Muscle layer of duodenum (tissue), 2 donors: ENCODE data around the gene CLDN20.
"Not testable (repeated sequence)": the region's sequence is repeated elsewhere in the genome, so short reads cannot be mapped to it uniquely, and the experiment has no call there.

Experiments
- H3K27ac ChIP-seq: one replicate; pipeline ENCODE4 v1.7.0; 2013; ENCODE audit warnings: mild to moderate bottlenecking, low read length
- H3K27me3 ChIP-seq: one replicate; pipeline ENCODE4 v1.7.0; 2013; ENCODE audit warnings: low read depth, mild to moderate bottlenecking, control low read depth, low read length
- H3K36me3 ChIP-seq, 2 donors: one replicate each; pipeline ENCODE4 v1.7.0; 2013; ENCODE audit warnings: low read length in 2 of 2, control low read depth in 1 of 2, mild to moderate bottlenecking in 1 of 2; ENCODE audit not compliant: insufficient read depth in 2 of 2, control insufficient read depth in 1 of 2
- H3K4me1 ChIP-seq, 2 donors: one replicate each; pipeline ENCODE4 v1.7.0; 2013; ENCODE audit warnings: low read length in 2 of 2, mild to moderate bottlenecking in 2 of 2, control low read depth in 1 of 2, moderate library complexity in 1 of 2; ENCODE audit not compliant: insufficient read depth in 2 of 2, control insufficient read depth in 1 of 2
- H3K4me3 ChIP-seq, 2 donors: one replicate each; pipeline ENCODE4 v1.7.0; 2013; ENCODE audit warnings: low read length in 2 of 2, low read depth in 1 of 2, mild to moderate bottlenecking in 1 of 2
- H3K9me3 ChIP-seq, 2 donors: one replicate each; pipeline ENCODE4 v1.7.0; 2013; ENCODE audit warnings: low read length in 2 of 2, control low read depth in 1 of 2, mild to moderate bottlenecking in 1 of 2; ENCODE audit not compliant: control insufficient read depth in 1 of 2
- donor health status: healthy.

CLDN20 gene

DNA sequence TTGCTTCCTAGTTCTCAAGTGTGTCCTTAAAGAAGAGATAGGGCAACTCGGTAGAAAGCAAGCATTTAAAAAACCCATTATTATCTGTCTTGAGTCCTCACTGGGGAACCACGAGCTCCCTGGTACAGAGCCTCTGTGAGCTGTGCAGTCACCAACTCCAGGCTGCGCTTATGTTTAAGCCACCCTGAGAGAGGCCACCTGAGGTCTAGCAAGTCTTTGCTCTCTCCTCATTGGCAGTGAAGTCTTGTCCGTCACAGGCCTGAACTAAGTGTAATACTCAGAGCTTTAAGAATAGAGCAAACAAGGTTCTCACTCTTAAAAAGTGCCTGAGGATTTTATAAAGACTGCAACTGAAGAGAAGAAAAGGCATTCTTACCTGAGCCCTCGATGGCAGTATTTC is 3.9 kb upstream of the CLDN20 start:
- Histone ChIP-seq H3K36me3 (peaks cover 30 to 34% of the 10 kb centered on the region in 2 donors), H3K9me3 (no peaks in the 10 kb centered on the region), H3K4me1 (peaks cover 0 to 3% of the 10 kb centered on the region in 2 donors), H3K27ac (no peak overlapping the region), H3K27me3 (no peaks in the 10 kb centered on the region), H3K4me3 (no peak overlapping the region)

DNA sequence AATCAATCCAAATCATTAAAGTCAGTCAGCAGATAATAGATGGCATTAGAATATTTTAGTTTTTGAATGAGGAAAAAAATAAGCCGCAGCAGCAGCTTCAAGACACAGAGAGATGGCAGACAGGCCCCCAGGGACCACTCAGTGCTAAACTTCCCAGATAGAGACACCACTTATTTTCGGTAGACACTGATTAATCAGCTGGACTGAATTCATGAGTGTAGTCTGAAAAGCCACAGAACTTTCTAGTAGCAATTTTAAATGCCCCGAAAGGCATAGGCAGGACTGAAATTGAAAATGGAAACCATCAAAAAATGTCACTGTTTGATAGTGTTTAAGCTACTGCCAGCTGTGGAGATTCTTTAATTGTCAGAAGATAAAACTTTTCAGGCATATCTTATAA is 3.1 kb upstream of the CLDN20 start:
- Histone ChIP-seq H3K27ac (no peak overlapping the region), H3K27me3 (no peaks in the 10 kb centered on the region), H3K4me3 (no peak overlapping the region), H3K9me3 (no peaks in the 10 kb centered on the region), H3K4me1 (peaks cover 0 to 3% of the 10 kb centered on the region in 2 donors), H3K36me3 (peaks cover 27 to 34% of the 10 kb centered on the region in 2 donors)

DNA sequence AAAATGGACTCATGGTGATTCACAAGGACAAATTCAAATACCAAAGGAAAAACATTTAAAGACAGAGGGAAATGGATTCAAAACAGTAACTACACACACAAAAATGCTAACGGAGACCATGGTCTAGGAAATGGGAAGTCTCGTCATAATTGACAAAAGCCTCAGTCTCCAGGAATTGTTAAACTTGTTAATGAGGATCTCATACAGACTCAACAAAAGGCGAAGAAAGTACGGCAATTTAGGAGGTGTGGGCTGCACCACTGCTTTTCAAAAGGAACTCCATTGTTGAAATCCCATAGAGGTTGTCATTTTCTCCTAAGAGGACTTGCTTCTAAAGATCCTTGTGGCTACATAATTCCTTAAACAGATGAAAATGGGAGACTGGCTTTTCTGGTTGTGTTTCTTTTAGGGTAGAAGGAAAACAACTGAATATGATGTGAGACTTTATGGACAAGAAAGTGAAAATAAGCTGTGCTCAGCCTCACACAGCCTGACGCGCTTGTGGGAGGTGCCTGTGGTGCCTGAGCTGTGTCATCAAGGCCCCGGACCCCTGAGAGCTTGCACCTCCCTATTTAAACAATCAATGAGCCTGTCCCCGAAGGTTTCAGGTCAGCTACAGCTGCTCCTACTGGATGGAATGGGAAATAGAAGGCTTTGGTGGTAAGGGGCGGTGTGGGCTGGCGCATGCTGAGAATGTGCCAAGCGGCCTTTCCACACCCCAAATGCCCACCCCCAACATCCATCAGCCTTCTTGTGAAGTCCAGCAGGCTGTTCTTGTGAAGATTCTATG is 2.5 kb upstream of the CLDN20 start:
- Histone ChIP-seq H3K27ac (no peak overlapping the region), H3K9me3 (no peaks in the 10 kb centered on the region), H3K4me1 (peaks cover 0 to 3% of the 10 kb centered on the region in 2 donors), H3K27me3 (no peaks in the 10 kb centered on the region), H3K36me3 (peaks cover 26 to 29% of the 10 kb centered on the region in 2 donors), H3K4me3 (no peak overlapping the region)

DNA sequence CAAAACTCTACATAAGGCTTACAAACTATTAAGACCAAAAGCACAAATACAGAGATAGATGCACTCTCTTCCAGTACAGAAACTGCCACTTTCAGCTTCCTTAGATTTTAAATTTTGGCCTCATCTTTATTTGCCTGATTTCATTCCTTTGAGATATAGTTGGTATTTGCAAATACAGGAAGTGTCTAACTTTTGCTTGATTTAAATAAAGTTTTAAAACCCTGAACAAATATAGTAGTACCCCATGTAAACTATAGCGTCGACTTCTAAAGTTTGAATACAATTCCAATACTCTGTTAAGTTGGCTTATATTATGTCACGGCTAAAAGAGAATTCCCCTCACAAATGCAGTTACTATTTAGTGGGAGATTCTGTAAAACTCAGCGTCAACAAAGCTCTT is 1.2 kb upstream of the CLDN20 start:
- no peaks in the 10 kb centered on the region for H3K9me3 ChIP-seq
- no peak overlapping the region for H3K27ac ChIP-seq
- H3K36me3 ChIP-seq = peaks cover 20 to 26% of the 10 kb centered on the region in 2 donors
- H3K4me1 ChIP-seq = peaks cover 0 to 3% of the 10 kb centered on the region in 2 donors
- H3K4me3 ChIP-seq = no peak overlapping the region
- no peaks in the 10 kb centered on the region for H3K27me3 ChIP-seq

DNA sequence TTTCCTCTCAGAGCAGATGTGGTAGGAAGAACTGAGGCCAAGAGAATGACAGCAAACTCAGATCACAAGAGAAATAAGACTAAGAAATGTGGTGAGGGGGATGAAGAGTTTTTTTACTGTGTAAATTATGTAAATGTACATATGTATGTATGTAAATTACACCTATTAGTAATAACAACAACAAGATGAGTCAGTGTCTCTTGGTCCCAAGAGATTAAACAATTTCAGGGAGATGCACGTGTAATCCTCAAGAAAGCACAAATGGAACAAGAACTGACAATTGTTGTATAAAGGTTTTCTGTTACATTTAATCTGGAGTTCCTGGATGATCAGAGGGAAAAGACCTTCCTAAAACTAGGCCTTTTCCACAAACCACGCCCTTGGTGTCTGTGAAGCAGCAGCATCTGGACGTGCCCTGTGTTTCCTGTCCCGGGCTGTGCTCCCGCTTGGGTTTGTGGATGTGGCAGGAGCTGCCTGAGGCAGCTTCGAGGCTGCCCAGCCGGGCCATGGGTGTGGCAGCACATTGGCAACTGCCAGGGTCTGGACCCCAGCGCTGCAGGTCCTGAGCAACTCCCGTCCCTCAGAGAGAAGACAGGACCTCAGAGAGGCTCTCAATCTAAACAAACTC is 994 bp downstream of the CLDN20 start:
- H3K9me3 ChIP-seq = no peaks in the 10 kb centered on the region
- H3K4me1 ChIP-seq = peaks cover 0 to 3% of the 10 kb centered on the region in 2 donors
- no peaks in the 10 kb centered on the region for H3K27me3 ChIP-seq
- H3K27ac ChIP-seq = no peak overlapping the region
- H3K36me3 ChIP-seq = peaks cover 7 to 8% of the 10 kb centered on the region in 2 donors
- H3K4me3 ChIP-seq = no peak overlapping the region

DNA sequence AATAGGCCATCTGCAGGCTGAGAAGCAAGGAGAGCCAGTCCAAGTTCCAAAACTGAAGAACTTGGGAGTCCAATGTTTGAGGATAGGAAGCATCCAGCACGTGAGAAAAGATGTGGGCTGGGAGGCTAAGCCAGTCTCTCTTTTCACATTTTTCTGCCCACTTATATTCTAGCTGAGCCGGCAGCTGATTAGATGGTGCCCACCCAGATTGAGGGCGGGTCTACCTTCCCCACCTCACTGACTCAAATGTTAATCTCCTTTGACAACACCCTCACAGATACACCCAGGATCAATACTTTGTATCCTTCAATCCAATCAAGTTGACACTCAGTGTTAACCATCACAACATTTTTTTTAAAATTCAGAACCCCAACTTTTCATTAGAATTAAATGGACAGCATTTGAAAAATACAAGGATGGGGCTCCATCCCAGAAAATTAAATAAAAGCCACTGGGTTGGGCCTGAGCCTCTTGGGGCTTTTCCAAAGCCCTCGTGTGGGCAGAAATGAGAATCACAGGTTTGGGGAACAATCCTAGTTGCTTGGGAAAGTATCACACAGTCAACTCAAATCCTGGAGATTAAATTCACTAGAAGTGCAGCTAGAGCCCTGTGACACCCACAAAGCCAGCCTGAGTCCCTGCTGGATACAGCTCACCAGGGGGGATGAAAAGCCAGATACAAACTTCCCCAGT is 2.2 kb downstream of the CLDN20 start:
- Histone ChIP-seq H3K4me3 (no peak overlapping the region), H3K27me3 (no peaks in the 10 kb centered on the region), H3K36me3 (no peaks in the 10 kb centered on the region), H3K4me1 (peaks cover 0 to 3% of the 10 kb centered on the region in 2 donors), H3K9me3 (no peaks in the 10 kb centered on the region), H3K27ac (no peak overlapping the region)

DNA sequence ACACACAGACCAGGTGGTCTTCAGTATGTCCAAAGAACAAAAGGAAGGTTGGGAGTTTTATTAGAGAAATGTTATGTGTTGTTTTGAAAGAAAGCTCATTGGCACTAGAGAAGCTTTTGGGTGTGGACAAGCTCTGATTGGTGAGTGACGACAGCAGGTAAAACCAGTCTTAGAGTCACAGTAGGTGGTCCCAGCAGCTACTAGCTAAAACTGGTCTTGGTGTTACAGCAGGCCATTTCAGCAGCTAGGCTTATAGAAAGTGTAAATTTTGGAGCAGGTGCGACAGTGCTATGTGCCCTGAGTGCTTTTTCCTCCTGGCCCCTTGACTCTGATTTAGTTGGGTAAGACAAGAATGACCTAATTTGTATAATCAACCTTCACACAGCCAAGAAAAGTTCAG is 3.6 kb downstream of the CLDN20 start:
- Histone ChIP-seq H3K4me3 (no peak overlapping the region), H3K36me3 (no peaks in the 10 kb centered on the region), H3K27me3 (no peaks in the 10 kb centered on the region), H3K4me1 (peaks cover under 1 to 6% of the 10 kb centered on the region in 2 donors), H3K9me3 (no peaks in the 10 kb centered on the region), H3K27ac (no peak overlapping the region)

DNA sequence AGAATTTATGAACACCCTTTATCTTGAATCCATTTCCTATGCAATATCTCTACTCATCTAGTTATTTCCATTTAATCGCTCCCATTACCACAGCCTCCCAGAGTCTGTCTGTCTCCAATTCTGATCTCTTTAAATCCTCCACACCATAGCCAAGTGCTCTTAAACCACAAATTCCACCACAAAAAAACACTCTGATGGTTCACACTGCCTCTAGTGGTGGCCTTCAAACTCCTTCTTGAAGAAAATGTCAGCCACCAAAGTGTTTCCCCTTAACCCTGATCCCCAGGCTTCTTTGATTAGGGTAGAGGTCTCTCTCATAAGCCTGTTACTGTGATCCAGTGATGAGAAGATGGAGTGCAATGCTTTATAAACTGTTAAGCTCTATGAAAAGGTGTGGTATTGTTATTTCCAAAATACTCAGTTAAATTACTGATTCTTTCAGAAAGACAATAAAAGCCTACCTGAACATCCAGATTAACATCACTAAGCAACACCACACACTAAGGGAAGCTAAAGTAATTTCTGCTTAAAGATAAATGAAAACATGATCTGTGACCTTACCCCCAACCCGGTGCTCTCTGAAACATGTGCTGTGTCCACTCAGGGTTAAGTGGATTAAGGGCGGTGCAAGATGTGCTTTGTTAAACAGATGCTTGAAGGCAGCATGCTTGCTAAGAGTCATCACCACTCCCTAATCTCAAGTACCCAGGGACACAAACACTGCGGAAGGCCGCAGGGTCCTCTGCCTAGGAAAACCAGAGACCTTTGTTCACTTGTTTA is 4.5 kb downstream of the CLDN20 start:
- H3K27me3 ChIP-seq, H3K27ac ChIP-seq, H3K4me3 ChIP-seq, H3K9me3 ChIP-seq, H3K36me3 ChIP-seq: not testable (repeated sequence)
- peaks cover 8 to 14% of the 10 kb centered on the region in 2 donors for H3K4me1 ChIP-seq

DNA sequence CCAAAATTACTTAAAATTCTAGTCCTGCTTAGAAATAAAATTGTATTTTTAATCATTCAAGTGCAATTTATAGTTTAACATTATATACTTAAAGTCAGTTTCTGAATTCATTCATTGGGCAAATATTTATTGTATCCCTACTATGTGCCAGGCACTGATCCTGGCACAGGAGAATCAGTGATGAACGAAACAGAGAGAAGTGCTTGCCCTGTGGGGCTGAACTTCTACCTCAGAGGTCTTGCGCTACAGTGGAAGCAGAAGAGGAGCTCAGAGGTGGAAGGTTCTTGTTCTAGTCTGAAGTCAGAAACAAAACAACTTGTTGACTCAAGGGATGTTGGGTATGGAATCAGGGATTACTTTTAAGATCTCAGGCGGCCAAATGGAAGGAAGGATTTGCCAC is 6.0 kb downstream of the CLDN20 start:
- H3K4me1 ChIP-seq = peaks cover 11 to 25% of the 10 kb centered on the region in 2 donors
- no peaks in the 10 kb centered on the region for H3K36me3 ChIP-seq
- H3K27me3 ChIP-seq = no peaks in the 10 kb centered on the region
- H3K4me3 ChIP-seq = no peak overlapping the region
- H3K9me3 ChIP-seq = no peaks in the 10 kb centered on the region
- H3K27ac ChIP-seq = no peak overlapping the region

DNA sequence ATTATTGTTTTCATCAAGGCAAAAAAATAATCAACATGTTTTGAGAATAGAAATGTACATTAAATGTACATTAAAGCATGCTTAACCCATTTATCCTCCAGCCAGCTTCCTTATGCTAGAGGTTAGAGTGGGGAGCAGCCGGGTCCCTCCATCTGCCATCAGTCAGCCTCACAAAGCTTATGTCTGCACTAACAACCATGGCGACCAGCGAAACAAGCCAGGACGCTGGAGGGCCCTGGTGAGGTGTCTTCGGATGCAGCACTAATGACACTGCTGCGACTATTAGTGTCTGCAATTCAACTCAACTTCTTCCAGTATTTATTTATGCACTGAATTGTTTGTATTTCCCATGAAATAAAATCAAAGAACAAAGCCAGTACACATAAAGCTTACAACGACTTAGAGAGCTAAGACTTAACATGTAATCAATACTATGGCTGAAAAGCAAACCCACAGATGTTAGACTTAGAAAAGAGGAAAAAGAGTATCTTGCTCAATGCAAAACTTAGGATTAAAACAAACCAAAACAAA is 6.8 kb downstream of the CLDN20 start:
- H3K27ac ChIP-seq = no peak overlapping the region
- H3K9me3 ChIP-seq = no peaks in the 10 kb centered on the region
- peaks cover 11 to 30% of the 10 kb centered on the region in 2 donors for H3K4me1 ChIP-seq
- no peaks in the 10 kb centered on the region for H3K36me3 ChIP-seq
- H3K4me3 ChIP-seq = no peak overlapping the region
- no peaks in the 10 kb centered on the region for H3K27me3 ChIP-seq

DNA sequence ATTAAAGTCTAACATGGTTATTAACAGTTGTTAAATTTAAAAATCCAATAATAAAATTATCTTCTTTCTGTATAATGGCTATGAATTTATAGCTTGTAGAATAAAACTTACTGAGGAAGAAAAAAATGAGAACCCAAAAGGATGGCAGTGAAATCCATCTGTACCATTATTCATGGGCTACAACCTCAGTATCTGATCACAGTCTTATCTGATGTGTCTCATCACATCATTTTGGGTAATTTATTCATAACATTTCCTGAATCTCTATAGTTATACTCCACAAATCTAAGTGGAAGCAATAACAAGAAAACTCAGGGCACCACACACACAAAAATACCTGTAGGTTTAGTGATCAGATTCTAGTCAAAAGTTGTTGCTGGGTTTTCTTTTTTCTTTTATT is 7.3 kb downstream of the CLDN20 start:
- Histone ChIP-seq H3K4me3 (no peak overlapping the region), H3K27me3 (no peaks in the 10 kb centered on the region), H3K27ac (no peak overlapping the region), H3K36me3 (no peaks in the 10 kb centered on the region), H3K4me1 (peaks cover 11 to 36% of the 10 kb centered on the region in 2 donors), H3K9me3 (no peaks in the 10 kb centered on the region)
